D721Med (cell line): ENCODE data around the gene DOCK3.
A peak's percentile ranks its signal among the peaks of the same experiment; 100 is the strongest.
"Not testable (repeated sequence)": the region's sequence is repeated elsewhere in the genome, so short reads cannot be mapped to it uniquely, and the experiment has no call there.

Experiments used
- DNase-seq: peaks from one replicate; pipeline ENCODE4 v3.0.0; 2011; ENCODE audit warnings: low spot score; ENCODE audit not compliant: insufficient read length
- FAIRE-seq: peaks from 2 replicates; lab custom pipeline; 2011; peaks lifted over from hg19 to GRCh38; lab: Jason Lieb, UNC
- TF ChIP-seq, protein P1 (sequence below): IDR thresholded peaks from 2 replicates; pipeline ENCODE4 v1.5.1; 2012; ENCODE audit warnings: mild to moderate bottlenecking, control low read depth; ENCODE audit not compliant: insufficient read depth; ENCODE audit errors: missing control alignments

Gene DOCK3

DNA sequence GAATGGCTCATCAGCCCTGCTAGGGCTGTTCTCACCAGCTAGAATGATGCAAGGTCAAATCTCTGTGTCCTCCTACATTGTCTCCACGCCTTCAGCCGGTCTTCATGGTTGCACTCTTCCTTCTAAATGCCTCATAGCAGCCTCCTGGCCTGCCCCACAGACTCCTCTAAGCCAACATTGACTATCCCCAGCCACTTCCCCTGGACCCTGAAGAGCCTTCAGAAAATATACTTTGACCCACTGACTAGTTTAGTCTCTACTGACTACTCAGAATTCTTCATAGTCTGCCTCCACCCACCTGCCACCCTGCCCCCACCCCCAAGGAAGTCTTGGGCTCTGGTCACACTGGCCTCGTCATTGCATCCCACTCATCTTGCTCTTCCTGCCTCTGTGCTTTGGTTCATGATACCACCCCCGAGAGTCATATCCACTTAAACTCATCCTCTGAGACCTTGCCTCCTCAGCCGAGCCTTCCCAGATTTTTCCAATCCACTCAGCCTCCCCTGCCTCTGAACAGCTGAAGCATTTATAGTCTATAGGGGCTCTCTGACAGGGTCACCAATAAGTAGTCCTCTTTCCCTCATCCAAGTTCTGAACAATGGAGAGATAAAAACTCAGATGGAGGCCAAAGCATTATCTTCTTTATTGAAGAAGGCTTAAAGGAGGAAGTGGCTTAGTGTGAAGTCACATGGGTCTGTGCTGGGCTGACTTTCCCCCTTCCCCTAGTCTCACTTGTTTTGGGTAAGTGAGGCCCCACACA is 9.5 kb upstream of the DOCK3 start:
- DNase-seq = no peak
- TF ChIP-seq, protein P1, sequence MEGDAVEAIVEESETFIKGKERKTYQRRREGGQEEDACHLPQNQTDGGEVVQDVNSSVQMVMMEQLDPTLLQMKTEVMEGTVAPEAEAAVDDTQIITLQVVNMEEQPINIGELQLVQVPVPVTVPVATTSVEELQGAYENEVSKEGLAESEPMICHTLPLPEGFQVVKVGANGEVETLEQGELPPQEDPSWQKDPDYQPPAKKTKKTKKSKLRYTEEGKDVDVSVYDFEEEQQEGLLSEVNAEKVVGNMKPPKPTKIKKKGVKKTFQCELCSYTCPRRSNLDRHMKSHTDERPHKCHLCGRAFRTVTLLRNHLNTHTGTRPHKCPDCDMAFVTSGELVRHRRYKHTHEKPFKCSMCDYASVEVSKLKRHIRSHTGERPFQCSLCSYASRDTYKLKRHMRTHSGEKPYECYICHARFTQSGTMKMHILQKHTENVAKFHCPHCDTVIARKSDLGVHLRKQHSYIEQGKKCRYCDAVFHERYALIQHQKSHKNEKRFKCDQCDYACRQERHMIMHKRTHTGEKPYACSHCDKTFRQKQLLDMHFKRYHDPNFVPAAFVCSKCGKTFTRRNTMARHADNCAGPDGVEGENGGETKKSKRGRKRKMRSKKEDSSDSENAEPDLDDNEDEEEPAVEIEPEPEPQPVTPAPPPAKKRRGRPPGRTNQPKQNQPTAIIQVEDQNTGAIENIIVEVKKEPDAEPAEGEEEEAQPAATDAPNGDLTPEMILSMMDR = no peak
- FAIRE-seq = no peak

GRCh38 chr3:50665841-50666115 is 8.9 kb upstream of the DOCK3 start:
- not testable (repeated sequence) for FAIRE-seq, DNase-seq

DNA sequence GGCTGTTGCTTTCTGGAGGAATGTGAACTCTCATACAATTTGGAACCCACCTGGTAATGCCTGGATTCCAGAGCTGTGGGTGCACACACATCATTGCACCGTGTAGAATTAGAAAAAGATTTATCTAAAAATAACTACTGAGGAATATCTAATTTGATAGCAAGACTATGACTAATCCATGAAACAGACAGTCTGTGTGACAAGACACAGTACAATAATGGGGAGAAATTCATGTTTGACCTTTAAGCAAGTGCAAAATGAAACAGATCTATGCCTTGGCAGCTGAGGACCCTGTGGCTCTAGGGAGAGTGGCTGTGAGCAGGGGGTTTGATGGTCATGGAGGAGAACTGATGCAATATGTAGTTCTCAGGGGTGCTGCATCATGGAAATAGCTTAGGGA is 7.9 kb upstream of the DOCK3 start:
- DNase-seq = no peak
- TF ChIP-seq, protein P1 = no peak
- FAIRE-seq = no peak

- TF ChIP-seq, protein P1 = no peak
- no peak for DNase-seq
- FAIRE-seq = no peak
Measured at GRCh38 chr3:50671331-50671730, 3.4 kb upstream of the DOCK3 start.

DNA sequence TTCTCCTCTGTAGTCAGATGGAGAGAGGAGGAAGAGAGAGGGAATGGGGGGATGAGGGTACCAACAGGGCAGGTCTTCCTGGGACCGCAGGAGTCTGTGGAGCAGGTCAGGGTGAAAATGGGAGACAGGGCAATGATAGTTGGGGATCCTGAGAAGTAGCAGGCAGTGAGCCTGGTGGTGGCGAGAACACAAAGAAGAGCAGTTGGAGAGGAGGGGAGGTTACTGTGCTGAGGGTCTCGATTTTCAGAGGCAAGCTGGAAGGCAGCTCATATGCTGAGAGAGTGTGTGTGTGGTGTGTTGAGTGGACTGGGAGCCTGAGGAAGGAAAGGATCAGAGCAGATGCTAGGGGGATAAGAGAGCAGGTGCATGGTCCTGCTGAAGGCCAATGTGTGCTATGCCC is 2.1 kb upstream of the DOCK3 start:
- no peak for FAIRE-seq
- no peak for DNase-seq
- TF ChIP-seq, protein P1 = no peak

GRCh38 chr3:50673931-50674330 is 796 bp upstream of the DOCK3 start:
- TF ChIP-seq, protein P1 = no peak
- DNase-seq (no peak), FAIRE-seq (no peak)

GRCh38 chr3:50675179-50676030 is 678 bp downstream of the DOCK3 start:
- DNase-seq (no peak), FAIRE-seq (no peak)
- TF ChIP-seq, protein P1 = peak; percentile 27
